ENCODE results near the gene ELOA. TPM values are rescaled to one million over a fixed set of nuclear protein-coding genes. Genes with fewer than 3 reads are reported as not detected.
"Not testable (repeated sequence)": the region's sequence is repeated elsewhere in the genome, so short reads cannot be mapped to it uniquely, and the experiment has no call there.

Gene ELOA
- total RNA-seq, 3 donors from 2014 or later, result 32.9 to 35.5 (median 35.1) TPM

DNA sequence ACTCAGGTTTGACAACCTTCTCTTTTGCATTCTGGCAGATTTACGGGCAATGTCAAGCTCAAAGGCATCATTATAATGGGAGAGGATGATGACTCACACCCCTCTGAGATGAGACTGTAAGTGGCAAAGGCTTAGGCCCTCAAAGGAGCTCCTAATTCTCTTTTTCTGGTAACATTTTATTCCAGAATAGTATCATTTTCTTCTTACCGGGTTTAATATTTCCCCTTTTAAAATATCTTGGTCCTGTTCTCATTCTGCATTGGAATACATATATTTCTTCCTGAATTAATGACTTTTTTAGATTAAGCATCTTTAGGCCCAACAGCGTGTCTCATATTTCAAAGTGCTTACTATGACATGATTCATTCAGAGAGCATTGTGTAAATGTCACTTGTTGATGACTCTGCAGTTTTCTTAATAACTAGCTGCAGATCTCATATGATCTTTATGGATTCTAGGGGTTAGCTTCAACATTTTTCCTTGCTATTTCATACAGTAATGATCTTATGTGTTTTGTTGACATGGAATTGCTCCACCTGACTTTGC is 36.6 kb downstream of the ELOA start:
- TF ChIP-seq CTCF (IDR thresholded peaks at IDR 0.05), result no peak
- Histone ChIP-seq H3K4me1 (ENCODE audit: low read depth) (peaks cover 27% of the 10 kb centered on the region), H3K9me3 (no peaks in the 10 kb centered on the region), H3K4me3 (no peak overlapping the region), H3K36me3 (ENCODE audit: low read depth) (no peaks in the 10 kb centered on the region)
- ATAC-seq (no peak), DNase-seq (no peak)
- intact Hi-C loops (cut with DNase I, micrococcal nuclease), result loop anchor here in 1 of 2 donors (10.0 kb wide), 1 partner anchor 135 kb away; the partner anchor contains the start of gene CNR2

- H3K9me3 ChIP-seq; intact Hi-C loops (cut with DNase I, micrococcal nuclease); H3K36me3 ChIP-seq (ENCODE audit: low read depth); ATAC-seq; H3K4me3 ChIP-seq; DNase-seq: not testable (repeated sequence)
- H3K4me1 ChIP-seq (ENCODE audit: low read depth), result peaks cover 16% of the 10 kb centered on the region
Observed at GRCh38 chr1:23783141-23783540, 39.9 kb downstream of the ELOA start.

- peaks cover 5% of the 10 kb centered on the region for H3K36me3 ChIP-seq (ENCODE audit: low read depth)
- intact Hi-C loops (cut with DNase I, micrococcal nuclease), result no loop called here
- ATAC-seq (no peak), DNase-seq (no peak)
- peaks cover 5% of the 10 kb centered on the region for H3K4me1 ChIP-seq (ENCODE audit: low read depth)
- H3K9me3 ChIP-seq, result no peaks in the 10 kb centered on the region
- H3K4me3 ChIP-seq, result no peak overlapping the region
- no peak for TF ChIP-seq CTCF (IDR thresholded peaks at IDR 0.05)
Observed at GRCh38 chr1:23784846-23785245, 41.6 kb downstream of the ELOA start.

DNA sequence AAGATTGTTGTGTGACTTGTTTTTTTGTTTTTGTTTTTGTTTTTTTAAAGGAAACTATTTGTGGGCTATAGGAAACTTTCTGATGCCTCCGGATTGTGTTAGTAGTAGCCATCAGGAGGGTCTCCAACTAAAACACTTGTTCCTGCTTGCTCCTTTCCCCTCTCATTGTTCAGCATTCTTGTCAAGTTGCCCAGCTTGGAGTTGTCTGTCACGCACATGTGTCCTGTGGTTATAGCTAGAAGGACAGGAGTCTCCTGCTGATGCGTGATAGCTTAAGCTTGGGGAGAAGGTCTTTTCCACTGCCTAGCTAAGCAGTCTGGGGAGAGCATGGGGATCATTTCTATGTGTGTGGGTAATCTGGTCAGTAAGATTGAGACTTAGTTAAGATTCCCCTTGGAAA is 44.4 kb downstream of the ELOA start:
- intact Hi-C loops (cut with DNase I, micrococcal nuclease), result no loop called here
- peaks cover 15% of the 10 kb centered on the region for H3K4me1 ChIP-seq (ENCODE audit: low read depth)
- ATAC-seq (no peak), DNase-seq (no peak)
- TF ChIP-seq CTCF (IDR thresholded peaks at IDR 0.05), result no peak
- peaks cover 5% of the 10 kb centered on the region for H3K36me3 ChIP-seq (ENCODE audit: low read depth)
- no peaks in the 10 kb centered on the region for H3K9me3 ChIP-seq
- H3K4me3 ChIP-seq, result no peak overlapping the region

DNA sequence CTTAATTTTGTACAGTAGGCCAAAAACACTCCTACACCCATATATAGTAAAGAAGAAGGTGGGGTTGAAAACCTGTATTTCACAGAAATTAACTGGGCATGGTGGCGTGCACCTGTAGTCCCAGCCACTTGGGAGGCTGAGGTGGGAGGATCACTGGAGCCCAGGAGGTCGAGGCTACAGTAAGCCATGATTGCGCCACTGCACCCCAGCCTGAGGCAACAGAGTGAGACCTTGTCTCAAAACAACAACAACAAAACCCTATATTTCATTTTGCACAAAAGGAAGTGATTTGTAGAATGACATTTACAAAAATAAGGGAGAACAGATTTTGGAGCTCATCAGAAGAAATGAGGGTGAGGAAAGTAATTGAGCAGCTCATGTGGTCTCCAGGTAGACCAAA is 45.4 kb downstream of the ELOA start:
- no peaks in the 10 kb centered on the region for H3K9me3 ChIP-seq
- H3K4me3 ChIP-seq, result no peak overlapping the region
- no peak for DNase-seq
- no peak for TF ChIP-seq CTCF (IDR thresholded peaks at IDR 0.05)
- ATAC-seq, result no peak
- peaks cover 5% of the 10 kb centered on the region for H3K36me3 ChIP-seq (ENCODE audit: low read depth)
- intact Hi-C loops (cut with DNase I, micrococcal nuclease), result no loop called here
- H3K4me1 ChIP-seq (ENCODE audit: low read depth), result peaks cover 23% of the 10 kb centered on the region

GRCh38 chr1:23790696-23791515 is 47.6 kb downstream of the ELOA start, which contains the start of gene LYPLA2:
Gene LYPLA2, plus strand, starts transcription at chr1:23791145. Its CDS starts 1,538 bp downstream, at chr1:23792683.
- Histone ChIP-seq H3K9me3 (no peaks in the 10 kb centered on the region), H3K4me3 (peak within 1 kb of the TSS; percentile 49), H3K4me1 (ENCODE audit: low read depth) (peaks cover 23% of the 10 kb centered on the region), H3K36me3 (ENCODE audit: low read depth) (peaks cover under 1% of the 10 kb centered on the region)
- peak; percentile 87 for ATAC-seq
- peak; percentile 95 for DNase-seq
- TF ChIP-seq CTCF (IDR thresholded peaks at IDR 0.05), result no peak
- intact Hi-C loops (cut with DNase I, micrococcal nuclease), result no loop called here

Measured in mucosa of descending colon (tissue), 3 donors.